ENCODE measurements around the gene CREBBP. TPM values are rescaled to one million over a fixed set of nuclear protein-coding genes. Genes with fewer than 3 reads are reported as not detected.

The CREBBP gene
- total RNA-seq, 2 donors from 2014 or later, result 82.2 to 143 TPM

DNA sequence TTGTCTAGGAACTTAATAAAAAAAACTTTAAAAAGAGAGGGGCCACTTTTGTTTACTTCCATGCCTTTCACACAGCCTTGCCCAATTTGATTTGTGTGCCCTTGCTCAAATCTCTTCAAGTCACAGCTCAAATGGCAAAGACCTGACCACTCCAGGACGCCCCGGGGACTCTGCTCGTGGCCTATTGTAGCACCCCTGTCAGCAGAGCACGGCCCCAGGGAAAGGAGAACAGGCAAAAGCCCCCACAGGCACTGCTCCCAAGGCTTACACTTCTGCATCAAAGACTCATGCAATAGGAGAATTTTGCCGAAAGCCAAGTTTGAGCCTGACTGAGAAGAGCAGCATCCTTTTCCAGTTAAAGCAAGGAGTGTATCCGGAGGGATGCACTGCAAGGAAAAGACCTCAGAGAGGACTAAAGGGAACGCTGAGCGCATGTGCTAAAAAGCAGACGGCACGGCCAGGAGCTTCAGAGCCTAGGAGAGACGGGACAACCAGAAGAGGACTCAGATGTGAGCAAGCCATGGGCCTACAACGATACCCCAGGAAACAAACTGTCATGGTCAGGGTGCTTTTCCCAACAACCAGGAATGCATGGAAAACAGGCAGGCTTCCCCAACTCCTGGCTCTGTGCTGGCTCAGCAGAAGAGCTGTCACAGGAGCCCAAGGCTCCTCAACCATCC lies 8.2 kb downstream of the CREBBP start:
- Histone ChIP-seq H3K27me3 (replicated peaks; ENCODE audit: insufficient read depth) (no peaks in the 10 kb centered on the region), H3K36me3 (no peaks in the 10 kb centered on the region), H3K9me3 (no peaks in the 10 kb centered on the region), H3K4me3 (no peak overlapping the region), H3K27ac (no peak overlapping the region), H3K4me1 (replicated peaks) (peaks cover 21% of the 10 kb centered on the region)
- DNase-seq (ENCODE audit: low spot score), result no peak
- intact Hi-C loops (cut with DNase I), result no loop called here
- TF ChIP-seq POLR2AphosphoS5 (IDR thresholded peaks at IDR 0.05), result no peak
- TF ChIP-seq, protein P1, sequence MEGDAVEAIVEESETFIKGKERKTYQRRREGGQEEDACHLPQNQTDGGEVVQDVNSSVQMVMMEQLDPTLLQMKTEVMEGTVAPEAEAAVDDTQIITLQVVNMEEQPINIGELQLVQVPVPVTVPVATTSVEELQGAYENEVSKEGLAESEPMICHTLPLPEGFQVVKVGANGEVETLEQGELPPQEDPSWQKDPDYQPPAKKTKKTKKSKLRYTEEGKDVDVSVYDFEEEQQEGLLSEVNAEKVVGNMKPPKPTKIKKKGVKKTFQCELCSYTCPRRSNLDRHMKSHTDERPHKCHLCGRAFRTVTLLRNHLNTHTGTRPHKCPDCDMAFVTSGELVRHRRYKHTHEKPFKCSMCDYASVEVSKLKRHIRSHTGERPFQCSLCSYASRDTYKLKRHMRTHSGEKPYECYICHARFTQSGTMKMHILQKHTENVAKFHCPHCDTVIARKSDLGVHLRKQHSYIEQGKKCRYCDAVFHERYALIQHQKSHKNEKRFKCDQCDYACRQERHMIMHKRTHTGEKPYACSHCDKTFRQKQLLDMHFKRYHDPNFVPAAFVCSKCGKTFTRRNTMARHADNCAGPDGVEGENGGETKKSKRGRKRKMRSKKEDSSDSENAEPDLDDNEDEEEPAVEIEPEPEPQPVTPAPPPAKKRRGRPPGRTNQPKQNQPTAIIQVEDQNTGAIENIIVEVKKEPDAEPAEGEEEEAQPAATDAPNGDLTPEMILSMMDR (IDR thresholded peaks at IDR 0.05), result no peak
- TF ChIP-seq POLR2A (IDR thresholded peaks at IDR 0.05), result no peak
- 46% methylated on average over 12 of the region's 12 CpGs for WGBS

DNA sequence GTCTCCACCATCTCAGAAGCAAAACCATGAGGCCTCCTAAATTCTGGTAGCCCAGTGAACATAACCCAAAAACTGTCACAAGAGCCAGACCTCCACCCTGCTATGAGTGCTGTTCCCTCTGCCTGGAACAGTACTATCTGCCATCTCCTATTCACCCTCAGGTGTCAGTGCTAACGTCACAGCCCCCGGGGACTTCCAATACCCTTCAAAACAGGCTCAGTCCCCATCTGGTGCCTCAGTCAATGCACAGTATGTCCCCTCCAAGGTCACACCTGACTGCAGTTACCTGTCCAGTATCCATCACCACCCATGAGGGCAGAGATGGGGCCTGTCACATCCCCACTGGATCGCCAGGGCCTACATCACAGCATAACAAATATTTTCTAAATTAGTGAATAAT lies 11.5 kb downstream of the CREBBP start:
- TF ChIP-seq POLR2A (IDR thresholded peaks at IDR 0.05) (no peak), POLR2AphosphoS5 (IDR thresholded peaks at IDR 0.05) (no peak)
- TF ChIP-seq, protein P1 (IDR thresholded peaks at IDR 0.05), result no peak
- Histone ChIP-seq H3K4me1 (replicated peaks) (peaks cover 21% of the 10 kb centered on the region), H3K9me3 (no peaks in the 10 kb centered on the region), H3K36me3 (no peaks in the 10 kb centered on the region), H3K27me3 (replicated peaks; ENCODE audit: insufficient read depth) (no peaks in the 10 kb centered on the region), H3K4me3 (no peak overlapping the region), H3K27ac (no peak overlapping the region)
- no peak for DNase-seq (ENCODE audit: low spot score)
- intact Hi-C loops (cut with DNase I), result no loop called here
- WGBS, result 74% methylated on average over 3 of the region's 3 CpGs

DNA sequence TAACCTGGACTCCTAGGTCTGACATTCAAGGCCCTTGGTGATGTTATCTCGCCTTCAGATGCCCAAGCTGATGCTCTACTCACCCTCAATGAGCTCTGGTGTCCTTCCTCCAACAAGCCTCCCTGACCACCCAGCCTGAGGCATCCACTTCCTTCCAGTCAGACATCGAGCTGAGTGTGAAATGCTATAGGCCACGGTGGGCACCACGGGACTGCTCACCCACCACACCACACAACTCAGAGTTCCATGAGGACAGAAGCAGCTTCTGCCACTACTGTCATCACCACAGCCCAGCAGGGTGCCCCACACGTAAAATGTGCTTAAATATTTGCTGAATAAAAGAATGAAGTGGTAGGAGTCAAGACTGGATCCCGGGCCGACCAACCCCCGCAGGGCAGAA lies 12.0 kb downstream of the CREBBP start:
- TF ChIP-seq, protein P1 (IDR thresholded peaks at IDR 0.05), result no peak
- no peak for TF ChIP-seq POLR2AphosphoS5 (IDR thresholded peaks at IDR 0.05)
- no peak for TF ChIP-seq POLR2A (IDR thresholded peaks at IDR 0.05)
- 67% methylated on average over 8 of the region's 8 CpGs for WGBS
- Histone ChIP-seq H3K4me3 (no peak overlapping the region), H3K27me3 (replicated peaks; ENCODE audit: insufficient read depth) (no peaks in the 10 kb centered on the region), H3K9me3 (no peaks in the 10 kb centered on the region), H3K36me3 (no peaks in the 10 kb centered on the region), H3K27ac (no peak overlapping the region), H3K4me1 (replicated peaks) (peaks cover 25% of the 10 kb centered on the region)
- intact Hi-C loops (cut with DNase I), result no loop called here
- DNase-seq (ENCODE audit: low spot score), result no peak

DNA sequence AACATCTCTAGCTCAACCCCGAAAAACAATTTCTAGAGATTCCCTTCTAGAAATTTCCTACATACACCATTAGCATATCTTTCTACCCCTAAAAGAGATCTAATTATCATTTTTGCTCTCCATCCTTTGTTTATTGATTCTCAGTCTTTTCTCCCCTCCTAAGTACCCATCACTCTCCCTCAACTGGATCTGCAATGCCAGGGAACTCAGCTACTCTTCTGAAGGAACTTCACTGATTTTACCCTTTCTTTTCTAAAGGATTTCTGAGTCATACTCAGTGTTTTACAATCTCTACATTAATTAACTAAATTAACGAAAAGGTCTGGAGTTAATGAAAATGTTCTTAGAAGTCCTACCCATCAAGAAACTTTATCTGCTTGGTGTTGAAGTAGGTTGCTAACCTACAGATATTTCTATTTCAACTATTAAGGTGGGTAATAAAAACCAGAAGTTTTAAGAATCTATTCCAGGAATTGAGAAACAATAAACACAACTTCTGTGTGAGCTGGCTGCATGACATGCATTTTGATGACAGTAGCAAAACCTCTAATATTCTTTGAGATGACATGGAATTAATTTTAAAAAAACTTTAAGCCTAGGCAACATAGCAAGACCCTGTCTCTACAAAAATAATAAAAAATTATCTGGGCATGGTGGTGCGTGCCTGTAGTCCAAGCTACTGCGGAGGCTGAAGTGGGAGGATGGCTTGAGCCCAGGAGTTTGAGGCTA lies 13.6 kb downstream of the CREBBP start:
- Histone ChIP-seq H3K4me1 (replicated peaks) (peaks cover 18% of the 10 kb centered on the region), H3K4me3 (no peak overlapping the region), H3K9me3 (no peaks in the 10 kb centered on the region), H3K36me3 (no peaks in the 10 kb centered on the region), H3K27ac (no peak overlapping the region), H3K27me3 (replicated peaks; ENCODE audit: insufficient read depth) (no peaks in the 10 kb centered on the region)
- 85% methylated on average over 4 of the region's 4 CpGs for WGBS
- no peak for DNase-seq (ENCODE audit: low spot score)
- intact Hi-C loops (cut with DNase I), result no loop called here
- TF ChIP-seq, protein P1 (IDR thresholded peaks at IDR 0.05), result no peak
- TF ChIP-seq POLR2AphosphoS5 (IDR thresholded peaks at IDR 0.05), result no peak
- no peak for TF ChIP-seq POLR2A (IDR thresholded peaks at IDR 0.05)

DNA sequence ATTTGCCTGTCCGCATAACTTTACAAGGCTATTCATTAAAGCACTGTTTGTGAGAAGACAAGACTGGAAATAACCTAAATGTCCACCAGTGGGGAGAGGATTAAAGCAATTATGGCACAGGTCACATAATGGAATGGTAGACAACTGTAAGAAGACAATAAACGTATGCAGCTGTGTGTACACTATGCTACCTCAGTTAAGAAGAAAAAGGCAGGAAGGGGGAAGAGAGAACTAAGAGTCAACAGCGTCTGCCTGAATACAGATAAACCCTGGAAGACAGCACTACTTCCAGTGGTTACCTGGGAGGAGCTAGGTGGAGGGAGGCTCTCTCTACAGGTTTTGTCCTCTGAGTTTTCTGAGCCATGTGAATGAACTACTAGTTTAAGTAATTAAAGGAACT lies 15.3 kb downstream of the CREBBP start:
- WGBS, result 50% methylated on average over 3 of the region's 3 CpGs

More for the DNA sequence above, 15.3 kb downstream of the CREBBP start:
- H3K4me3 ChIP-seq, result no peak overlapping the region
- no peak for DNase-seq (ENCODE audit: low spot score)
- no peaks in the 10 kb centered on the region for H3K9me3 ChIP-seq
- H3K27ac ChIP-seq, result no peak overlapping the region
- intact Hi-C loops (cut with DNase I), result no loop called here
- no peaks in the 10 kb centered on the region for H3K36me3 ChIP-seq
- H3K4me1 ChIP-seq (replicated peaks), result peaks cover 6% of the 10 kb centered on the region
- no peaks in the 10 kb centered on the region for H3K27me3 ChIP-seq (replicated peaks; ENCODE audit: insufficient read depth)
- no peak for TF ChIP-seq POLR2AphosphoS5 (IDR thresholded peaks at IDR 0.05)
- TF ChIP-seq, protein P1 (IDR thresholded peaks at IDR 0.05), result no peak
- no peak for TF ChIP-seq POLR2A (IDR thresholded peaks at IDR 0.05)

All from prostate gland (tissue), 2 donors.